ENCODE data around the gene DGCR6L.
"Not testable (repeated sequence)": the region's sequence is repeated elsewhere in the genome, so short reads cannot be mapped to it uniquely, and the experiment has no call there.

Gene DGCR6L

DNA sequence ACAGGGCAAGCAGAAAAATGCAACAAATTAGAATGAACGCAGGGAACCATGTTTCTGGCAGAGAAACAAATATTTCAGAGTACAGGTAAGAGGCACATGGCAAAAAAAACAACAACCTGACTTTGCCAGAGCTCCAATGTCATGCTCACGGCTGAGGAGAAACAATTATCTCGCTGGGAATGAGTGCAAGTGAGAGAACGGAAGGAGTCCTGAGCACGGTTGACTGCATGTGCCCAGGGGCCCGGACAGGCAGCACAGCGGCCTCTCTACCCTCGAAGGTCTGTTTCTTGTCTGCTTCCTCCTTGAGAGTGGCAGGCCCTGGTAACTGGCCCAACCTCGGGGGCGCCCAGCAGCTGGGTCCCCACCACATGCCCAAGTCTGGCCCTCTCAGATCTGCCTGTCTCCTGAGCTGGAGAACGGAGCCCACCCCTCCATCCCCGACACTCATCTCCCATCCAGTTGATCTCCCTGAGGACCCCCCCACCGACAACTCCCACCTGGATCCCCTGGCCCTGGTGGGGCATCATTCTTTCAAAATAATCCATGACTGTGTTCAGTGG lies 27.1 kb downstream of the DGCR6L start:
- DNase-seq (ENCODE audit: low read depth in 2 of 2, low spot score in 1 of 2) = no peak

DNA sequence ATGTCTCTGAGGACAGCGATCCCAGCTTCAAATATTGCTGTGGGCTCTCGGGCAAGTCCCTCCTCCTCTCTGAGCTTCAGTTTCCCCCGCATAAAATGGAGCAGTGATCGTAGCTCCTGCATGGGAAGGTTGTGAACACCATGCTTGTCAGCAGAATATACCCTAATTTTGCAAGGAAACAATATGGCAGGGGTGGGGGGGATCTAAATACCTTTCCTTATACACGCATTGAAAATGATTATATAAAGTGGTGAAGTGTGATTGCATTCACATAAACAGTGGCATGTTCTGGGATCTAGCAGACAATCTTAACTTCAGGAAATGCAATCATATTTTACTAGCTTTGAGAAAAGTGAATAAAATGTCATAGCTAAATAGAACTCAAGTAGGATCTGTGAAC lies 27.8 kb downstream of the DGCR6L start:
- no peak for DNase-seq (ENCODE audit: low read depth in 2 of 2, low spot score in 1 of 2)

- DNase-seq (ENCODE audit: low read depth in 2 of 2, low spot score in 1 of 2) = no peak
Measured at GRCh38 chr22:20291604-20292063, 28.2 kb downstream of the DGCR6L start.

DNA sequence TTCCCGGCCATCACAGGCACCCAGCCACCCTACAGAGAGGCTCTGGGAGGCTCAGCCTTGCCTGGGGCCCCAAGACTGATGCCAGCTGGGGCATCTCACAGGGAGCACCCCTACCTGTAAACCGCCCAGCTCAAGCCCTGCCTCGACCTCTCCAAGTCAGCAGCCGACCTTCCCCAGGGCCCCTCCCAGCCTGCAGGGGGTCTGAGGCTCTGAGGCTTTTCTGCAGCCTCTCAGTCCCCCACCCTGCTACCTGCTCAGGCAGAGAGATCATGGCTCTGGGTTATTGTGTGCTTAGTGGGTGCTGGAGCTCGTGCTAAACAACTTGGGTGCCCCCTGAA lies 28.6 kb downstream of the DGCR6L start:
- no peak for DNase-seq (ENCODE audit: low read depth in 2 of 2, low spot score in 1 of 2)

GRCh38 chr22:20290578-20291248 lies 29.1 kb downstream of the DGCR6L start:
- no peak for DNase-seq (ENCODE audit: low read depth in 2 of 2, low spot score in 1 of 2)

- no peak for DNase-seq (ENCODE audit: low read depth in 2 of 2, low spot score in 1 of 2)
Measured at GRCh38 chr22:20290045-20290392, 29.8 kb downstream of the DGCR6L start.

DNA sequence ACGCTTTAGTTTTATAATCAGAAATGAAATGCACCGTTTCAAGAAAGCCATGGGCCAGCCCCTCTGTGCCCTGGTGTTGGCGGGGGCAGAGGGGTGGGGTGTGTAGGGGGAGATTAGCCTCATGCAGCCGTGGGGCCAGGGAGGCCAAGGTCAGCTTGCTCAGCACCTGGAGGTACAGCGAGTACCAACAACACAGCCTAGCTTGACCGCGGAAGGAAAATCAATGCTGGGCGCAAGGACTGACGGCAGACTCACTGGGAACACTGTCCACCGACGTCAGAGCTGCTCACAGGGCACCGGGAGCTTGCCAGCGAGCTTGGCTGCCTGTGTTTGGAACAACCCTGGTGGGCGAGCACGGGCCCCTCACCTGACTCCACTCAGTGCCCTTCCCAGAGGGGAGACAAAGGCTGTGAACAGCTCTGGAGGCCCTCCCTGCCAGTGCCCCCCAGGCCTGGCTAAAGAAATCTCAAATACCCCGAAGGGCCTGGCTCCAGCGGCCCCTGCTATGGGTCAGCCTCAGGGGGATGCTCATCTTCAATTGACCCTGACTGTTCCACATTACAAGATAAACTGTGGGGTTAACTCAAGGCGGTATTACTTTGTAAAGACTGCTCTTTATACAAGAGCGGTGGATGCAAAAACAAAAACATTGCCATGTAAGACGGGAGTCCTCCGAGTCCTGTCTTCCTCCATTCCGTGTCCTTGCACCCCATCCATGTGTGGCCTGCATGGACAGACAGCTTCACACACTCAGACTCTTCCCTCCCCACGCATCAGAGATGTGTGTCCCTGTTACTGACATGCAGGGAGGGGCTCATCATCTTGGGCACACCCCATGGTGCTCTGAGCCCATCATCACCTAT lies 30.4 kb downstream of the DGCR6L start:
- DNase-seq (ENCODE audit: low read depth in 2 of 2, low spot score in 1 of 2) = not testable (repeated sequence)

- not testable (repeated sequence) for DNase-seq (ENCODE audit: low read depth in 2 of 2, low spot score in 1 of 2)
Measured at GRCh38 chr22:20286784-20287423, 33.0 kb downstream of the DGCR6L start.

DNA sequence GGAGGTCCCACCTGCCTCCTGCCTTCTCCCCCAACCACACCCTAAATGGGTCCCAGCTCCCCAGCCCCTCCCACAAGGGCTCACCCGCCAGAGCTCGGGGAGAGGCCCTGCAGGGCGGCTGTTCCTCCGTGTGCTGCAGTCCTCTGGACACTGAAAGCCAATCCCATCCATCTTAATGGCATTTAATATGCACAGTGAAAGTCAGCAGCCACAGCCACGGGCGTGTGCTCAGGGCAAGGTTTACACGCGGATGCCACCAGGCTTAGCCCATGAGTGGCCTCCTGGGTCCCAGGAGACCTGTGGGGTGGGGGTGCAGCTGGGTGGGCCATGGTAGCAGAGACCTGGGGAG lies 33.6 kb downstream of the DGCR6L start:
- DNase-seq (ENCODE audit: low read depth in 2 of 2, low spot score in 1 of 2) = not testable (repeated sequence)

DNA sequence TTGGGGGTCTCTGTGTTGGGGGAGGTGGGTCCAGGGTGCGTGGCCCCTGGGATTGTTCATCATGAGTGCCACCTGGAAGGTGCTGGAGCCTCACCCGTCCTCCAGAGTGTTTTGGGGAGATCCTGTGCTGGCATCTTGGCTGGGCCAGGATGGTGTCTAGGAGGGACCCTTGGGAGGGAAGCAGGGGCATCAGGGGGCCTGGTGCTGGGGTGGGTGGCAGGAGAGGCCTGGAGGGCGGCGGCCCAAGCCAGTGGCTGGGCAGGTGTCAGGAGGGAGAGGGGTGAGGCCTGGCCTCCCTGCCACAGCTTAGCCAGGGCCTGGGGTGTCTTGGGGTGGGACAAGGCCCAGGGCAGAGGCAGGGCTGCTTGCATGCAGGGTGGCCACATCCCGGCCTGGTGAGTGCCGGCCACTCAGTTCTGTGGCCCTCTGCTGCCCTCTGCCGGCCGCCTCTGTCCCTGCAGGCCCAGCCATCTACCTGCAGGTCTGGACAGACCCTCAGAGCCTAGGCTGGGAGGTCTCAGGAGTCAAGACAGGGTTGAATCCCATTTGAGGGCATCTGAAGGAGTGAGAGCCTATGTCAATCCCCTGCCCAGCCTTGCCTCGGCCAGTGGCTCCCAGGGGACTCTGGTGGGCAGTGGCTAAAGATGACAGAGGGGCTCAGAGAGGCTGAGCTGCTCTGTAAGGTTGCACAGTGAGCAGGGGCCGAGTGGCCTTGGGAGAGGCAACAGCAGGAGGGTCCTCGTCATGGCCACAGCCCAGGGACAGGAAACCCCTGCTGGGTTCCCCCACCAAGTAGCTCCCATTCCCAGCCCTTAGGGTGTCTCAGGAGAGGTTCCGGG lies 34.2 kb downstream of the DGCR6L start:
- DNase-seq (ENCODE audit: low read depth in 2 of 2, low spot score in 1 of 2) = peak; percentile 47 to 70

GRCh38 chr22:20284471-20285086 lies 35.3 kb downstream of the DGCR6L start:
- no peak for DNase-seq (ENCODE audit: low read depth in 2 of 2, low spot score in 1 of 2)

DNA sequence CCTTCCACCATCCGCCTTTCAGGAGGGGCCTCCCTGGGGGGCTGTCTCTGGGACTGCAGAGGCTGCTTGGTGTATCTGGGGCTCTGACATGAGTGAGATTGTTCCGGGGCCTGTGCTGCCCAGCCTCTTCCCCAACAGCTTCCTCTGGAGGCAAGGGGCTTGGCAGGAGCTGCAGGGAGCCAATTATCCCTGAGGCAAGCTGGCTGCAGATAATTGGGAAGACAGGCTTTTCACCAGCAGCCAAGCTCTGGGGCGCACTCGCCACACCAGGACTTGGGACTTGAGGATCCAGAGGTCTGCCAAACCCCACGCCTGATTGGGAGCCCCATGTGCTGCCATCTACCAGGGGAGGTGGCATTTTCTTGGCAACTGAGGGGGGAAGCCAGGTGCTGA lies 36.2 kb downstream of the DGCR6L start:
- no peak for DNase-seq (ENCODE audit: low read depth in 2 of 2, low spot score in 1 of 2)

GRCh38 chr22:20282901-20283673 lies 36.8 kb downstream of the DGCR6L start:
- no peak for DNase-seq (ENCODE audit: low read depth in 2 of 2, low spot score in 1 of 2)

DNA sequence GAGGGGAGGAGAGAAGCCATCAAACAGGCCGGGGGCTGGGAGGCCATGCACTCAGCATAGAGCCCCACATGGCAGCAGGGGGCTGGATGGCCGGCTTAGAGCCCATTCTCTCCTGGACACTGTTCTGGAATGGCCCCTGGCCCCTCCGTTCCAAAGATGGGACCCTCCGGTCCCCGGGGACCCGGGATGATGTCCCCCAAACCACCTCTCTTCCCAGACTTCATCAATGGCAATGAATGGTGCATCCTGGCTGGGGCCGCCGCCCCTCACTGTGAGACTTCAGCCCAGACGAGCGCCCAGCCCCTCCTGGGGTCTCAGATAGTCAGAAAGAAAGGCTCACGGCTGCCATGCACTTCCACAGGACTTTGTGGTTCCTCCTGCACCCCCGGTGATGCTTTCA lies 38.0 kb downstream of the DGCR6L start:
- DNase-seq (ENCODE audit: low read depth in 2 of 2, low spot score in 1 of 2) = no peak

DNA sequence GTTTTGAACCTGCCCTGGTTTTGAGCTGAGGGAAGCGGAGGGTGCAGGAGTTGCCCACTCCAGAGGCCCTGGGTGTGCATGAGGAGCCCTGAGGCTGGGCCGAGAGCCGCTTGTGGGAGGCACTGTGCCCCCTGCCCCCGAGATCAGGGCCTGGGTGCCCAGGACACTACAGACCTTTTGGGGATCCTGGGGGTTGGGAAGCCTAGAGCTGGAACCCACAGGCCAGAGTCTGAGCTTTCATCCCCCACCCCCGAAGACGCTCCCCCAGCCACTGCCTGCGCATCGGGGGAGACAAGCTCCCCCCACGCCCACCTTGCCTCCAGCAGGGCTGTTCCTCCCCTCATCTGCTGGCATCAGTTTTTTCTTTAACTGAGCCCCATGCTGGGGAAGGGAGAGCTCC lies 38.4 kb downstream of the DGCR6L start:
- not testable (repeated sequence) for DNase-seq (ENCODE audit: low read depth in 2 of 2, low spot score in 1 of 2)

DNA sequence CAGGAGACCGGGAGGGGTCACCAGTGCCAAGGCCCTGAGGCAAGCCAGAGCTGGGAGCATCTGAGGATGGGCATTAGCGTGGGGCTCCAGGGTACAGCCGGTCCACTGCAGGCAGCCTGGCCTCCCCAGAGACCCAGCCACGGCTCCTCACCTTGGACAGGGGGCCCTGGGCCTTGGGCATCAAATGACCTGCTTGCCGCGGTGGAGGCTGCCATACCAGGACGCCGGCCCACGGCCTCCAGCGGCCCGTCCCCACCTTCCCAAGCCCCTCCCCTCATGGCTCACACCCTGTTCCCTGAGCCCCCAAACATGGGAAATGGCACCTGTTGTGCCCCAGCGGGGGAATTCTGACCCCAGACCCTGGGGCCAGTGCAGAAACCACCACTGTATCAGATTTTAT lies 39.0 kb downstream of the DGCR6L start:
- DNase-seq (ENCODE audit: low read depth in 2 of 2, low spot score in 1 of 2) = no peak

DNA sequence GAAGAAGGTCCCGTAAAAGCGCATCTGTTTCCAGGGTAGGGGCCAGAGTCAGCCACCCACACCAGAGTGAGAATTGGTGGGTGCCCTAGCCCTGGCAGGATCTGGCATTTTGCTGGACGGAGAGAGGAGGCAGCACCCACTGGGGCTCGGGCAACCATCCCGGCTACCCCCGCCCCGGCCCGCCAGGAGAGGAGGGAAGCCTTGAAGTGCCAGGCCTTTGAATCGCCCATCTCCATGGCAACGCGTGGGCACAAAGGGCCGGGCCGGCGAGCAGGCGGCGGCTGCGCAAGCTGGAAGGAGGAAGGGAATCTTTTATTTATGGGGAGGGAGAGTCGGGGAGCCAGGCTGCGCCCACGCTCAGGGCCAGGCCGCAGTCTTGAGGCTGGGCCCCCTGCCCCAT lies 39.7 kb downstream of the DGCR6L start:
- not testable (repeated sequence) for DNase-seq (ENCODE audit: low read depth in 2 of 2, low spot score in 1 of 2)

DNA sequence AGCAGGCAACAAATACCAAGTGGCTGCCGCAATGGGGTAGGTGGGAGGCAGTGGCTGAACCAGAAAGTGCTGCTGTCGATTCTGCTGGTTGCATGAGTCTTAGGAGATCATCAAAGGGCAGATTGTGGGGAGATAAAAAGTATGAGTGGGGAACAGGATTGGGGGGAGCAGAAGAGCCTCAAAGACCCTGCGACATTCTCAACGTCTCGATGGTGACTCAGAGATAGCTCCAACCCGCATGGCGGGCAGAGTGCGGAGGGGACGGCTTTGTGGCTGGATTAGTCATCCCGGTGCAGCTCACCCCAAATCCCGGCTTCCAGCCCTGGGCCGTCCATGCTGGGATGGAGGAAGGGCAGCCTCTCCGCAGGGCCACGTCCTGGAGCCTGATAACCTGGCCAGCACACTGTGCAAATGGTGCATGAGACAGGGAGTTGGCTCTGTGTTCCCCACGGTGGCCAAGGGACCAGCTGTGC lies 40.2 kb downstream of the DGCR6L start:
- DNase-seq (ENCODE audit: low read depth in 2 of 2, low spot score in 1 of 2) = no peak

- not testable (repeated sequence) for DNase-seq (ENCODE audit: low read depth in 2 of 2, low spot score in 1 of 2)
Measured at GRCh38 chr22:20278726-20279490, 41.0 kb downstream of the DGCR6L start.

All from stimulated activated CD8-positive, alpha-beta memory T cell treated with anti-CD3 and anti-CD28 coated beads, Interleukin-4, amount 100 ng/mL, for 1 hour (primary cell).